ENCODE data around the gene C1orf21.

- no peak for TF ChIP-seq EZH2 (IDR thresholded peaks at IDR 0.05; ENCODE audit: low read length, missing control alignments)
- TF ChIP-seq CTCF (conservative IDR thresholded peaks at IDR 0.05 in 1 of 2, IDR thresholded peaks at IDR 0.05 in 1 of 2; ENCODE audit: low read depth in 1 of 2, low read length in 2 of 2): no peak
Observed at GRCh38 chr1:184356891-184357290, 29.9 kb upstream of the C1orf21 start.

Measured in fibroblast of lung (primary cell).